ENCODE results near the gene COL4A3. TPM values are rescaled to one million over a fixed set of nuclear protein-coding genes. Genes with fewer than 3 reads are reported as not detected.

Gene COL4A3
- total and polyA plus RNA-seq, 2 donors (not counting 3 experiments of a cell fraction or from before 2014, with no cell fraction given): not detected

GRCh38 chr2:227337442-227337841 is 173.0 kb downstream of the COL4A3 start:
- no peaks in the 10 kb centered on the region for H3K79me2 ChIP-seq (ENCODE audit: control insufficient read depth, insufficient read depth, low read length)
- no peak for FAIRE-seq
- no peak for DNase-seq (ENCODE audit: low read depth, low spot score)

More at GRCh38 chr2:227337442-227337841, 173.0 kb downstream of the COL4A3 start:
- Histone ChIP-seq H3K9ac (replicated peaks; ENCODE audit: extremely low read depth, insufficient read depth, low read length) (no peak overlapping the region), H3K27ac (ENCODE audit: insufficient read depth, low read depth, low read length) (no peak overlapping the region), H3K4me3 (replicated peaks in 1 of 3; ENCODE audit: insufficient read depth in 1 of 3, low read depth in 1 of 3, low read length in 3 of 3) (no peak overlapping the region), H3K27me3 (ENCODE audit: control insufficient read depth in 2 of 2, insufficient read depth in 2 of 2, low read length in 2 of 2) (no peaks in the 10 kb centered on the region), H2AFZ (ENCODE audit: low read depth, low read length) (no peak overlapping the region), H3K9me3 (replicated peaks; ENCODE audit: control insufficient read depth, insufficient read depth, low read length) (no peaks in the 10 kb centered on the region), H3K4me1 (ENCODE audit: control insufficient read depth, extremely low read depth, insufficient read depth, low read length) (no peaks in the 10 kb centered on the region), H3K9me1 (replicated peaks; ENCODE audit: control insufficient read depth, extremely low read depth, insufficient read depth, low read length) (no peaks in the 10 kb centered on the region), H4K20me1 (replicated peaks; ENCODE audit: control insufficient read depth, extremely low read depth, insufficient read depth, low read length) (no peaks in the 10 kb centered on the region), H3K36me3 (ENCODE audit: control insufficient read depth in 2 of 2, extremely low read depth in 1 of 2, insufficient read depth in 2 of 2, low read length in 2 of 2) (peaks cover 3% of the 10 kb centered on the region in 2 experiments), H3K4me2 (ENCODE audit: insufficient read depth, low read length) (no peak overlapping the region)
- no TSS peak for BruUV-seq (replicated peaks)
- ChIA-PET POLR2A (no interaction called here), CTCF (interaction anchor here (2.2 kb wide), 1 partner anchor 11 kb away, joined by 10 read pairs; no protein-coding TSS in a partner anchor)
- dilution Hi-C loops (cut with MboI; ENCODE audit: extremely low pct_ligation_motif_present, low sequenced_read_pairs) (no loop called here), intact Hi-C loops (cut with micrococcal nuclease) (no loop called here)
- no peak for TF ChIP-seq POLR2AphosphoS5 (IDR thresholded peaks at IDR 0.05; ENCODE audit: insufficient read depth, low read depth, low read length)
- TF ChIP-seq FOS (IDR thresholded peaks at IDR 0.05; ENCODE audit: borderline replicate concordance, insufficient read depth, low read length): no peak
- TF ChIP-seq MYC (IDR thresholded peaks at IDR 0.05; ENCODE audit: low read depth, low read length): no peak
- TF ChIP-seq JUN (IDR thresholded peaks at IDR 0.05; ENCODE audit: borderline replicate concordance, insufficient read depth, insufficient read length, low read depth): no peak
- TF ChIP-seq MAX (IDR thresholded peaks at IDR 0.05; ENCODE audit: insufficient read depth, insufficient read length): no peak
- no peak for TF ChIP-seq GATA2 (IDR thresholded peaks at IDR 0.05; ENCODE audit: insufficient read depth, insufficient read length, low read depth, low read length)
- TF ChIP-seq POLR2A (IDR thresholded peaks at IDR 0.05; ENCODE audit: low read depth, low read length): no peak
- TF ChIP-seq EZH2 (IDR thresholded peaks at IDR 0.05; ENCODE audit: borderline replicate concordance, low read depth, low read length, severe bottlenecking): no peak
- TF ChIP-seq, protein P1, sequence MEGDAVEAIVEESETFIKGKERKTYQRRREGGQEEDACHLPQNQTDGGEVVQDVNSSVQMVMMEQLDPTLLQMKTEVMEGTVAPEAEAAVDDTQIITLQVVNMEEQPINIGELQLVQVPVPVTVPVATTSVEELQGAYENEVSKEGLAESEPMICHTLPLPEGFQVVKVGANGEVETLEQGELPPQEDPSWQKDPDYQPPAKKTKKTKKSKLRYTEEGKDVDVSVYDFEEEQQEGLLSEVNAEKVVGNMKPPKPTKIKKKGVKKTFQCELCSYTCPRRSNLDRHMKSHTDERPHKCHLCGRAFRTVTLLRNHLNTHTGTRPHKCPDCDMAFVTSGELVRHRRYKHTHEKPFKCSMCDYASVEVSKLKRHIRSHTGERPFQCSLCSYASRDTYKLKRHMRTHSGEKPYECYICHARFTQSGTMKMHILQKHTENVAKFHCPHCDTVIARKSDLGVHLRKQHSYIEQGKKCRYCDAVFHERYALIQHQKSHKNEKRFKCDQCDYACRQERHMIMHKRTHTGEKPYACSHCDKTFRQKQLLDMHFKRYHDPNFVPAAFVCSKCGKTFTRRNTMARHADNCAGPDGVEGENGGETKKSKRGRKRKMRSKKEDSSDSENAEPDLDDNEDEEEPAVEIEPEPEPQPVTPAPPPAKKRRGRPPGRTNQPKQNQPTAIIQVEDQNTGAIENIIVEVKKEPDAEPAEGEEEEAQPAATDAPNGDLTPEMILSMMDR (IDR thresholded peaks at IDR 0.05; ENCODE audit: extremely low read depth in 1 of 2, insufficient read depth in 1 of 2, low read depth in 1 of 2, low read length in 2 of 2): no peak
